Measurements from ENCODE around the gene KANSL1. TPM values are rescaled to one million over a fixed set of nuclear protein-coding genes. Genes with fewer than 3 reads are reported as not detected.
"Not testable (repeated sequence)": the region's sequence is repeated elsewhere in the genome, so short reads cannot be mapped to it uniquely, and the experiment has no call there.

The KANSL1 gene
- total RNA-seq, 1 donor from 2014 or later: 132 TPM

DNA sequence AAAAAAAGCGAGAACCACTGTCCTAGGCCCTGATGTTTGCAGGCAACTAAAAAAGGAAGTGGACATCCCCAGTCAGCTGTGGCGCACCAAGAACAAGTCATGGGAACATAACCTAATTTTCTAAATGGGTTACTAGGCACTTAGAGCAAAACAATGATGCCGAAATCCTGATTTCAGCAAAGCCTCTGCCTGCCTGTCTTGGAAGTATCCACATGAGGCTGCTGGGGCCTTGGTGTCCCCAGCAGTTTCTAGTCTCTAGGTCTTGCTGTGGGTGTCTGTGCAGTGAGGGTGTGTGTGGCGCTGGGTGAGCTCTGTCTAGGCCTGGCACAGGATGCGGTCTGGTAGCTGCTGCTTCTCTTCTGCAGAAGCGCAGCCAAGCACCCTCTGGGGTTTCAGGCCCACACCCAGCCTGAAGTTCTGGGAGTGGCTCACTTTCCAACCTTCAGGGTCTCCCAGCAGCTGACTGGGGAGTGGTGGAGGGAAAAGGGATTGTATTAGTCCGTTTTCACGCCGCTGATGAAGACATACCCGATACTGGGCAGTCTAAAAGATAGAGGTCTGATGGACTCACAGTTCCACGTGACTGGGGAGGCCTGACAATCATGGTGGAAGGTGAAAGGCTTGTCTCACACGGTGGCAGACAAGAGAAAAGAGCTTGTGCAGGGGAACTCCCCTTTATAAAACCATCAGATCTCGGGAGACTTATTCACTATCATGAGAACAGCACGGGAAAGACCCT is 173.0 kb downstream of the KANSL1 start:
- no peak for DNase-seq (ENCODE audit: low read depth)

DNA sequence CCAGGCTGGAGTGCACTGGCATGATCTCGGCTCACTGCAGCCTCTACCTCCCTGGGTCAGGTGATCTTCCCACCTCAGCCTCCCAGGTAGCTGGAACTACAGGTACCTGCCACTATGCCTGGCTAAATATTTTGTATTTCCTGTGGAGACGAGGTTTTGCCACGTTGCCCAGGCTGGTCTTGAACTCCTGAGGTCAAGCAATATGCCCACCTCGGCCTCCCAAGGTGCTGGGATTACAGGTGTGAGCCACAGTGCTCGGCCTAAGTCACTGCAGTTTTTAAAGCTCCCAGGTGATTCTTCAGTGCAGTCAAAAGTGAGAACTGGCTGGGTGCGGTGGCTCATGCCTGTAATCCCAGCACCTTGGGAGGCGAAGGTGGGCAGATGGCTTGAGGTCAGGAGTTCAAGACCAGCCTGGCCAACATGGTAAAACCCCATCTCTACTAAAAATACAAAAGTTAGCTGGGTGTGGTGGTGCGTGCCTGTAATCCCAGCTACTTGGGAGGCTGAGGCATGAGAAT is 173.8 kb downstream of the KANSL1 start:
- DNase-seq (ENCODE audit: low read depth): not testable (repeated sequence)

DNA sequence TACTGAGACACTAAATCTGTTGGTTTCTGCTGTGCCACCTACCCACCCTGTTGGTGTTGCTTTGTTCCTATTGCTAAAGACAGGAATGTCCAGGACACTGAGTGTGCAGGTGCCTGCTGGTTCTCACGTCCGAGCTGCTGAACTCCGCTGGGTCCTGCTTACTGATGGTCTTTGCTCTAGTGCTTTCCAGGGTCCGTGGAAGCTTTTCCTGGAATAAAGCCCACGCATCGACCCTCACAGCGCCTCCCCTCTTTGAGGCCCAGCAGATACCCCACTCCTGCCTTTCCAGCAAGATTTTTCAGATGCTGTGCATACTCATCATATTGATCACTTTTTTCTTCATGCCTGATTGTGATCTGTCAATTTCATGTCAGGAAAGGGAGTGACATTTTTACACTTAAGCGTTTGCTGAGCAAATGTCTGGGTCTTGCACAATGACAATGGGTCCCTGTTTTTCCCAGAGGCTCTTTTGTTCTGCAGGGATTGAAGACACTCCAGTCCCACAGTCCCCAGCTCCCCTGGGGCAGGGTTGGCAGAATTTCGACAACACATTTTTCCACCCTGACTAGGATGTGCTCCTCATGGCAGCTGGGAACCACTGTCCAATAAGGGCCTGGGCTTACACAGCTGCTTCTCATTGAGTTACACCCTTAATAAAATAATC is 179.6 kb downstream of the KANSL1 start:
- no peak for DNase-seq (ENCODE audit: low read depth)

DNA sequence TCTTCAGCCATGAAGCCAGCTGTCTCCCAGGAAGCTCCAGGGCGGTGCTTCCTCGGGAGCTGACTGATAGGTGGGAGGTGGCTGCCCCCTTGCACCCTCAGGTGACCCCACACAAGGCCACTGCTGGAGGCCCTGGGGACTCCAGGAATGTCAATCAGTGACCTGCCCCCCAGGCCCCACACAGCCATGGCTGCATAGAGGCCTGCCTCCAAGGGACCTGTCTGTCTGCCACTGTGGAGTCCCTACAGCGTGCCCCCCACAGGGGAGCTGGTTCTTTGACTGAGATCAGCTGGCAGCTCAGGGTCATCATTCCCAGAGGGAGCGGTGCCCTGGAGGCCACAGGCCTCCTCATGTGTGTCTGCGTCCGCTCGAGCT is 180.1 kb downstream of the KANSL1 start:
- no peak for DNase-seq (ENCODE audit: low read depth)

DNA sequence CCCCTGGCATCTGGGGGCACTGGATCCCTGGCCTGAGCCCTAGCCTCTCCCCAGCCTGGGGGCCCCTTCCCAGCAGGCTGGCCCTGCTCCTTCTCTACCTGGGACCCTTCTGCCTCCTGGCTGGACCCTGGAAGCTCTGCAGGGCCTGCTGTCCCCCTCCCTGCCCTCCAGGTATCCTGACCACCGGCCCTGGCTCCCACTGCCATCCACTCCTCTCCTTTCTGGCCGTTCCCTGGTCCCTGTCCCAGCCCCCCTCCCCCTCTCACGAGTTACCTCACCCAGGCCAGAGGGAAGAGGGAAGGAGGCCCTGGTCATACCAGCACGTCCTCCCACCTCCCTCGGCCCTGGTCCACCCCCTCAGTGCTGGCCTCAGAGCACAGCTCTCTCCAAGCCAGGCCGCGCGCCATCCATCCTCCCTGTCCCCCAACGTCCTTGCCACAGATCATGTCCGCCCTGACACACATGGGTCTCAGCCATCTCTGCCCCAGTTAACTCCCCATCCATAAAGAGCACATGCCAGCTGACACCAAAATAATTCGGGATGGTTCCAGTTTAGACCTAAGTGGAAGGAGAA is 180.6 kb downstream of the KANSL1 start:
- no peak for DNase-seq (ENCODE audit: low read depth)

DNA sequence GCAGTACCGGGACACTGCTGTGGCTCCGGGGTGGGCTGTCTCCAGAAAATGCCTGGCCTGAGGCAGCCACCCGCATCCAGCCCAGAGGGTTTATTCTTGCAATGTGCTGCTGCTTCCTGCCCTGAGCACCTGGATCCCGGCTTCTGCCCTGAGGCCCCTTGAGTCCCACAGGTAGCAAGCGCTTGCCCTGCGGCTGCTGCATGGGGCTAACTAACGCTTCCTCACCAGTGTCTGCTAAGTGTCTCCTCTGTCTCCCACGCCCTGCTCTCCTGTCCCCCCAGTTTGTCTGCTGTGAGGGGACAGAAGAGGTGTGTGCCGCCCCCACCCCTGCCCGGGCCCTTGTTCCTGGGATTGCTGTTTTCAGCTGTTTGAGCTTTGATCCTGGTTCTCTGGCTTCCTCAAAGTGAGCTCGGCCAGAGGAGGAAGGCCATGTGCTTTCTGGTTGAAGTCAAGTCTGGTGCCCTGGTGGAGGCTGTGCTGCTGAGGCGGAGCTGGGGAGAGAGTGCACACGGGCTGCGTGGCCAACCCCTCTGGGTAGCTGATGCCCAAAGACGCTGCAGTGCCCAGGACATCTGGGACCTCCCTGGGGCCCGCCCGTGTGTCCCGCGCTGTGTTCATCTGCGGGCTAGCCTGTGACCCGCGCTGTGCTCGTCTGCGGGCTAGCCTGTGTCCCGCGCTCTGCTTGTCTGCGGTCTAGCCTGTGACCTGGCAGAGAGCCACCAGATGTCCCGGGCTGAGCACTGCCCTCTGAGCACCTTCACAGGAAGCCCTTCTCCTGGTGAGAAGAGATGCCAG is 181.3 kb downstream of the KANSL1 start:
- DNase-seq (ENCODE audit: low read depth): no peak

- DNase-seq (ENCODE audit: low read depth): no peak
Measured at GRCh38 chr17:46010597-46011186, 182.5 kb downstream of the KANSL1 start.

GRCh38 chr17:46009681-46010596 is 183.3 kb downstream of the KANSL1 start:
- no peak for DNase-seq (ENCODE audit: low read depth)

GRCh38 chr17:46008591-46008990 is 184.6 kb downstream of the KANSL1 start:
- DNase-seq (ENCODE audit: low read depth): no peak

DNA sequence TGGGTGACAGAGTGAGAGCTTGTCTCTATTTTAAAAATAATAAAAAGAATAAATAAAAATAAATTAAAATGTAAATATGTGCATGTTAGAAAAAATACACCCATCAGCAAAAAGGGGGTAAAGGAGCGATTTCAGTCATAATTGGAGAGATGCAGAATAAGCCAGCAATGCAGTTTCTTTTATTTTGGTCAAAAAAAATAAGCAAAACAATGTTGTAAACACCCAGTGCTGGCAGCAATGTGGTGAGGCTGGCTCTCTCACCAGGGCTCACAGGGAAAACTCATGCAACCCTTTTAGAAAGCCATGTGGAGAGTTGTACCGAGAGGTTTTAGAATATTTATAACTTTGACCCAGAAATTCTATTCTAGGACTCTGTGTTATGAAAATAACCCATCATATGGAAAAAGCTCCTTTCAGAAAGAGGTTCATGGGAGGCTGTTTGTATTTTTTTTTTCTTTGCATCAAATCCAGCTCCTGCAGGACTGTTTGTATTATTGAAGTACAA is 185.7 kb downstream of the KANSL1 start:
- no peak for DNase-seq (ENCODE audit: low read depth)

- DNase-seq (ENCODE audit: low read depth): not testable (repeated sequence)
Measured at GRCh38 chr17:46006082-46006481, 187.1 kb downstream of the KANSL1 start.

GRCh38 chr17:46003907-46004748 is 189.1 kb downstream of the KANSL1 start:
- DNase-seq (ENCODE audit: low read depth): peak; percentile 61

- DNase-seq (ENCODE audit: low read depth): no peak
Measured at GRCh38 chr17:46002973-46003316, 190.3 kb downstream of the KANSL1 start.

DNA sequence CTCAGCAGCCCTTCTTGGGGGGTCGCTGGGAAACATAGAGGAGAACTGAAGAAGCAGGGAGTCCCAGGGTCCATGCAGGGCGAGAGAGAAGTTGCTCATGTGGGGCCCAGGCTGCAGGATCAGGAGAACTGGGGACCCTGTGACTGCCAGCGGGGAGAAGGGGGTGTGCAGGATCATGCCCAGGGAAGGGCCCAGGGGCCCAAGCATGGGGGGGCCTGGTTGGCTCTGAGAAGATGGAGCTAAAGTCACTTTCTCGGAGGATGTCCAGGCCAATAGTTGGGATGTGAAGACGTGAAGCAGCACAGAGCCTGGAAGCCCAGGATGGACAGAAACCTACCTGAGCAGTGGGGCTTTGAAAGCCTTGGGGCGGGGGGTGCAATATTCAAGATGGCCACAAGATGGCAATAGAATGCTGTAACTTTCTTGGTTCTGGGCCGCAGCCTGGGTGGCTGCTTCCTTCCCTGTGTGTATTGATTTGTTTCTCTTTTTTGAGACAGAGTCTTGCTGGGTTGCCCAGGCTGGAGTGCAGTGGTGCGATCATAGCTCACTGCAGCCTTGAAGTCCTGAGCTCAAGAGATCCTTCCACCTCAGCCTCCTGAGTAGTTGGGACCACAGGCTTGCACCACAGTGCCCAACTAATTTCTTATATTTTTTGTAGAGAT is 190.8 kb downstream of the KANSL1 start:
- DNase-seq (ENCODE audit: low read depth): peak; percentile 32

DNA sequence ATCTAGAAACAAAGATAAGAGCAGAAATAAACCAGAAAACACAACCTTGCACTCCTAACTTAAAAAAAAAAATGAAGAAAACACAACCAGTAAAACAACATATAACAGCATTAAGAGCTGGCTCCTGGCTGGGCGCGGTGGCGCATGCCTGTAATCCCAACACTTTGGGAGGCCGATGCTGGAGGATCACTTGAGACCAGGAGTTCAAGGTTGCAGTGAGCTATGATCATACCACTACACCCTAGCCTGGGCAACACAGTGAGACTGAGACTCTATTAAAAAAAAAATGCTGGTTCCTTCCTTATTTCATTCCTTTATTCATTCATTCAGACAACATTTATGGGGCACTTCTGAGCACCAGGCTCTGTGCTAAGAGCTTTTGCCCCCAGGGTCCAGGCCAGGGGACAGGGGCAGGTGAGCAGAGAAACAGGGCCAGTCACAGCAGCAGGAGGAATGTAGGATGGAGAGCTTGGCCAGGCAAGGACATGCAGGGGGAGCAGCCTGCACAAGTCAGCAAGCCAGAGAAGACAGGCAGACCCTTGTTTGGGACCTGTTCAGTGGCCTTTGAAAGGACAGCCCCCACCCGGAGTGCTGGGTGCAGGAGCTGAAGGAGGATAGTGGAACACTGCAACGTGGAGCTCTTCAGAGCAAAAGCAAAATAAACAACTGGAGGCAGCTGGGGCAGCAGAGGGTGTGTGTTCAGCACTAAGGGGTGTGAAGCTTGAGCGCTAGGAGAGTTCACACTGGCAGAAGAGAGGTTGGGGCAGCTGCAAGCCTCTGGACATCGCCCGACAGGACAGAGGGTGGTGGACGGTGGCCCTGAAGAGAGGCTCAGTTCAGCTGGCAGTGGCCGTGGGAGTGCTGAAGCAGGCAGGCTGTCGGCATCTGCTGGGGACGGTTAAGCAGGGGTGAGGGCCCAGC is 191.6 kb downstream of the KANSL1 start:
- no peak for DNase-seq (ENCODE audit: low read depth)

DNA sequence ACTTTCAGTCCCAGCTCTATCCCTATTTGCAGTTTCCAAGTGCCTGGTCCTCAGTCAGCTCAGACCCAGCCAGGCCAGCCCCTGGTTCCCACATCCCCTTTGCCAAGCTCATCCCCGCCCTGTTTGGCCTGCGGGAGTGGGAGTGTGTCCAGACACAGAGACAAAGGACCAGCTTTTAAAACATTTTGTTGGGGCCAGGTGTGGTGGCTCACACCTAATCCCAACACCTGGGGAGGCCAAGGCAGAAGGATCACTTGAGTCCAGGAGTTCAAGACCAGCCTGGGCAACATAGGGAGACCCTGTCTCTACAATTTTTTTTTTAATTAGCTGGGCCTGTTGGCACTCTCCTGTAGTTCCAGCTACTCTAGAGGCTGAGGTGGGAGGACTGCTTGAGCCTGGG is 192.5 kb downstream of the KANSL1 start:
- DNase-seq (ENCODE audit: low read depth): no peak

- no peak for DNase-seq (ENCODE audit: low read depth)
Measured at GRCh38 chr17:46000292-46000691, 192.9 kb downstream of the KANSL1 start.

DNA sequence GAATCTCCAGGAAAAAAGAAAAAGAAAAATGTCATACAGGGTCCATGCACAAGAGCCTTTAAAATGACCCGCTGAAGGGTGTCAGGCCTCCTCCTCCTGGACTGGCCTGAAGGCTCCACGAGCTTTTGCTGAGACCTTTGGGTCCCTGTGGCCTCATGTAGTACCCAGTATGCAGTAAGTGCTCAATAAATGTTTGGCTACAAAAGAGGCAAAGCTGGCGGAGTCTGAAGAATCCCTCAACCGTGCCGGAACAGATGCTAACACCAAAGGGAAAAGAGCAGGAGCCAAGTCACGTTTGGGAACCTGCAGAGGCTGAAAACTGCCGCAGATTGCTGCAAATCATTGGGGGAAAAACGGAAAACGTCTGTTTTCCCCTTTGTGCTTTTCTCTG is 193.3 kb downstream of the KANSL1 start:
- DNase-seq (ENCODE audit: low read depth): no peak
